ENCODE results near the gene ZNF672. TPM values are rescaled to one million over a fixed set of nuclear protein-coding genes. Genes with fewer than 3 reads are reported as not detected.
"Not testable (repeated sequence)": the region's sequence is repeated elsewhere in the genome, so short reads cannot be mapped to it uniquely, and the experiment has no call there.

ZNF672 gene
- total RNA-seq, 2 experiments from 2014 or later: 35.9 to 38.4 TPM

- no peak for TF ChIP-seq CTCF (IDR thresholded peaks at IDR 0.05)
- H3K36me3 Mint-ChIP-seq (ENCODE audit: low read depth): no peaks in the 10 kb centered on the region
- no peaks in the 10 kb centered on the region for H3K27me3 Mint-ChIP-seq
- no peak overlapping the region for H3K4me3 Mint-ChIP-seq
- DNase-seq (no peak), ATAC-seq (ENCODE audit: poor library complexity) (no peak)
- ChIA-PET POLR2A (no interaction called here), CTCF (no interaction called here)
- no peak overlapping the region for H3K27ac Mint-ChIP-seq
- no peaks in the 10 kb centered on the region for H3K4me1 Mint-ChIP-seq (ENCODE audit: low read depth)
- H3K9me3 Mint-ChIP-seq: no peaks in the 10 kb centered on the region
- no peaks in the 10 kb centered on the region for H3K36me3 ChIP-seq (ENCODE audit: insufficient read depth, low read length)
- H3K27ac ChIP-seq (ENCODE audit: low read depth in 1 of 2, low read length in 2 of 2): no peak overlapping the region
- H3K4me3 ChIP-seq (ENCODE audit: low read length): no peak overlapping the region
- intact Hi-C loops (cut with DNase I, micrococcal nuclease): no loop called here
- H3K9me3 ChIP-seq (ENCODE audit: control insufficient read depth in 1 of 2, insufficient read depth in 1 of 2, low read length in 2 of 2): no peaks in the 10 kb centered on the region
- H3K27me3 ChIP-seq (ENCODE audit: control insufficient read depth in 1 of 2, insufficient read depth in 2 of 2, low read length in 2 of 2): peaks cover 0 to 3% of the 10 kb centered on the region in 2 experiments
- no peaks in the 10 kb centered on the region for H3K4me1 ChIP-seq (ENCODE audit: insufficient read depth, low read length)
Measured at GRCh38 chr1:248884632-248885295, 46.7 kb downstream of the ZNF672 start.

- Histone ChIP-seq H3K27ac (ENCODE audit: low read depth in 1 of 2, low read length in 2 of 2) (no peak overlapping the region), H3K4me1 (ENCODE audit: insufficient read depth, low read length) (no peaks in the 10 kb centered on the region), H3K36me3 (ENCODE audit: insufficient read depth, low read length) (no peaks in the 10 kb centered on the region), H3K4me3 (ENCODE audit: low read length) (no peak overlapping the region), H3K9me3 (ENCODE audit: control insufficient read depth in 1 of 2, insufficient read depth in 1 of 2, low read length in 2 of 2) (no peaks in the 10 kb centered on the region), H3K27me3 (ENCODE audit: control insufficient read depth in 1 of 2, insufficient read depth in 2 of 2, low read length in 2 of 2) (peaks cover 3 to 4% of the 10 kb centered on the region in 2 experiments)
- no peak for ATAC-seq (ENCODE audit: poor library complexity)
- ChIA-PET POLR2A (interaction anchor here (1.6 kb wide), 1 partner anchor 11 kb away, joined by 5 read pairs; no protein-coding TSS in a partner anchor), CTCF (no interaction called here)
- Mint-ChIP-seq H3K9me3 (no peaks in the 10 kb centered on the region), H3K27me3 (peaks cover 4% of the 10 kb centered on the region), H3K4me3 (no peak overlapping the region), H3K36me3 (ENCODE audit: low read depth) (no peaks in the 10 kb centered on the region), H3K4me1 (ENCODE audit: low read depth) (no peaks in the 10 kb centered on the region), H3K27ac (no peak overlapping the region)
- no peak for DNase-seq
- TF ChIP-seq CTCF (IDR thresholded peaks at IDR 0.05): no peak
- intact Hi-C loops (cut with DNase I, micrococcal nuclease): no loop called here
Measured at GRCh38 chr1:248885646-248886045, 47.6 kb downstream of the ZNF672 start.

GRCh38 chr1:248886237-248886895 lies 48.3 kb downstream of the ZNF672 start:
- Mint-ChIP-seq H3K4me3 (no peak overlapping the region), H3K27ac (no peak overlapping the region), H3K36me3 (ENCODE audit: low read depth) (no peaks in the 10 kb centered on the region), H3K27me3 (peaks cover 11% of the 10 kb centered on the region), H3K4me1 (ENCODE audit: low read depth) (no peaks in the 10 kb centered on the region), H3K9me3 (no peaks in the 10 kb centered on the region)
- ATAC-seq (ENCODE audit: poor library complexity) (no peak), DNase-seq (no peak)
- no peak for TF ChIP-seq CTCF (IDR thresholded peaks at IDR 0.05)
- CTCF ChIA-PET: interaction anchor here (1.2 kb wide), 1 partner anchor 26 kb away, joined by 3 read pairs; no protein-coding TSS in a partner anchor
- Histone ChIP-seq H3K27ac (ENCODE audit: low read depth in 1 of 2, low read length in 2 of 2) (no peak overlapping the region), H3K4me1 (ENCODE audit: insufficient read depth, low read length) (no peaks in the 10 kb centered on the region), H3K36me3 (ENCODE audit: insufficient read depth, low read length) (no peaks in the 10 kb centered on the region), H3K9me3 (ENCODE audit: control insufficient read depth in 1 of 2, insufficient read depth in 1 of 2, low read length in 2 of 2) (no peaks in the 10 kb centered on the region), H3K27me3 (ENCODE audit: control insufficient read depth in 1 of 2, insufficient read depth in 2 of 2, low read length in 2 of 2) (peaks cover 0 to 4% of the 10 kb centered on the region in 2 experiments), H3K4me3 (ENCODE audit: low read length) (no peak overlapping the region)
- intact Hi-C loops (cut with DNase I, micrococcal nuclease): no loop called here
- POLR2A ChIA-PET: interaction anchor here (1.6 kb wide), 1 partner anchor 12 kb away, joined by 5 read pairs; no protein-coding TSS in a partner anchor

GRCh38 chr1:248889914-248890243 lies 51.9 kb downstream of the ZNF672 start:
- H3K27ac ChIP-seq (ENCODE audit: low read depth in 1 of 2, low read length in 2 of 2); H3K27ac Mint-ChIP-seq; H3K4me3 Mint-ChIP-seq; POLR2A ChIA-PET; H3K4me3 ChIP-seq (ENCODE audit: low read length); intact Hi-C loops (cut with DNase I, micrococcal nuclease); H3K4me1 ChIP-seq (ENCODE audit: insufficient read depth, low read length); H3K4me1 Mint-ChIP-seq (ENCODE audit: low read depth); CTCF ChIA-PET; DNase-seq; H3K27me3 ChIP-seq (ENCODE audit: control insufficient read depth in 1 of 2, insufficient read depth in 2 of 2, low read length in 2 of 2); H3K9me3 Mint-ChIP-seq; ATAC-seq (ENCODE audit: poor library complexity); H3K36me3 Mint-ChIP-seq (ENCODE audit: low read depth); H3K36me3 ChIP-seq (ENCODE audit: insufficient read depth, low read length); H3K9me3 ChIP-seq (ENCODE audit: control insufficient read depth in 1 of 2, insufficient read depth in 1 of 2, low read length in 2 of 2): not testable (repeated sequence)
- H3K27me3 Mint-ChIP-seq: peaks cover 25% of the 10 kb centered on the region

All from CD4-positive, alpha-beta T cell (primary cell).